ENCODE measurements around the gene CNTN4.

DNA sequence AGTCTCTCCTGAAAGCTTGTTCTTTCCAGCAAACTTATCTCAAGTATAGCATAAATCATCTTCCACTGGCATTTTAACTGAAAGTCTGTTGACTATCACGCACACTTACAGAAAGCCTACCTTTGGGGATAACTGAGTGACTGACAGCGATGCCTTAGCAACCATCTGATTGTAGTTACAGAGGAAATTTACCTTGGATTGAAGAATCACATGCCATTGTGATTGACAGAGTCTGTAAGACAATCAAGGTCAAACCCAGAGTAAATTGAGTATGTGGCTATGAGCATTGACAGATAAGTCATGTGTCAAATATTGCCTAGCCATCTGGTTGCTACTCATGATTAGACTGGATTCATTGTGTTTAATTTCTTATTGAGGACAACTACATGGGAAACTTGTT is 82.0 kb downstream of the CNTN4 start:
- TF ChIP-seq POLR2AphosphoS5 (IDR thresholded peaks at IDR 0.05; ENCODE audit: insufficient read depth in 1 of 2, low read depth in 1 of 2): no peak
- TF ChIP-seq, protein P1, sequence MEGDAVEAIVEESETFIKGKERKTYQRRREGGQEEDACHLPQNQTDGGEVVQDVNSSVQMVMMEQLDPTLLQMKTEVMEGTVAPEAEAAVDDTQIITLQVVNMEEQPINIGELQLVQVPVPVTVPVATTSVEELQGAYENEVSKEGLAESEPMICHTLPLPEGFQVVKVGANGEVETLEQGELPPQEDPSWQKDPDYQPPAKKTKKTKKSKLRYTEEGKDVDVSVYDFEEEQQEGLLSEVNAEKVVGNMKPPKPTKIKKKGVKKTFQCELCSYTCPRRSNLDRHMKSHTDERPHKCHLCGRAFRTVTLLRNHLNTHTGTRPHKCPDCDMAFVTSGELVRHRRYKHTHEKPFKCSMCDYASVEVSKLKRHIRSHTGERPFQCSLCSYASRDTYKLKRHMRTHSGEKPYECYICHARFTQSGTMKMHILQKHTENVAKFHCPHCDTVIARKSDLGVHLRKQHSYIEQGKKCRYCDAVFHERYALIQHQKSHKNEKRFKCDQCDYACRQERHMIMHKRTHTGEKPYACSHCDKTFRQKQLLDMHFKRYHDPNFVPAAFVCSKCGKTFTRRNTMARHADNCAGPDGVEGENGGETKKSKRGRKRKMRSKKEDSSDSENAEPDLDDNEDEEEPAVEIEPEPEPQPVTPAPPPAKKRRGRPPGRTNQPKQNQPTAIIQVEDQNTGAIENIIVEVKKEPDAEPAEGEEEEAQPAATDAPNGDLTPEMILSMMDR (IDR thresholded peaks at IDR 0.05): no peak
- TF ChIP-seq POLR2A (IDR thresholded peaks at IDR 0.05): no peak

Data from vagina (tissue), 2 donors.